Measurements from ENCODE around the gene PCDH9.

Gene PCDH9

GRCh38 chr13:66357463-66357862 is 872.7 kb downstream of the PCDH9 start:
- DNase-seq: no peak

GRCh38 chr13:66354879-66355751 is 875.0 kb downstream of the PCDH9 start:
- no peak for DNase-seq

GRCh38 chr13:66353664-66354063 is 876.5 kb downstream of the PCDH9 start:
- no peak for DNase-seq

GRCh38 chr13:66349966-66350365 is 880.2 kb downstream of the PCDH9 start:
- DNase-seq: no peak

GRCh38 chr13:66348745-66349690 is 881.1 kb downstream of the PCDH9 start:
- no peak for DNase-seq

GRCh38 chr13:66347486-66348117 is 882.5 kb downstream of the PCDH9 start:
- DNase-seq: no peak

GRCh38 chr13:66345971-66346370 is 884.2 kb downstream of the PCDH9 start:
- DNase-seq: no peak

GRCh38 chr13:66345518-66345810 is 884.7 kb downstream of the PCDH9 start:
- no peak for DNase-seq

GRCh38 chr13:66344805-66345517 is 885.2 kb downstream of the PCDH9 start:
- DNase-seq: no peak

- DNase-seq: no peak
These were observed 886.8 kb downstream of the PCDH9 start for GRCh38 chr13:66343224-66343828.

GRCh38 chr13:66341635-66342377 is 888.3 kb downstream of the PCDH9 start:
- DNase-seq: no peak

- no peak for DNase-seq
These were observed 890.9 kb downstream of the PCDH9 start for GRCh38 chr13:66339214-66339613.

- DNase-seq: no peak
These were observed 891.6 kb downstream of the PCDH9 start for GRCh38 chr13:66338542-66338941.

- no peak for DNase-seq
These were observed 894.5 kb downstream of the PCDH9 start for GRCh38 chr13:66335626-66336025.

- DNase-seq: no peak
These were observed 900.1 kb downstream of the PCDH9 start for GRCh38 chr13:66329988-66330451.

- no peak for DNase-seq
These were observed 901.7 kb downstream of the PCDH9 start for GRCh38 chr13:66328476-66328875.

- no peak for DNase-seq
These were observed 906.3 kb downstream of the PCDH9 start for GRCh38 chr13:66323745-66324347.

GRCh38 chr13:66322936-66323335 is 907.2 kb downstream of the PCDH9 start:
- no peak for DNase-seq

- DNase-seq: no peak
These were observed 907.9 kb downstream of the PCDH9 start for GRCh38 chr13:66322193-66322740.

GRCh38 chr13:66314911-66315310 is 915.2 kb downstream of the PCDH9 start:
- no peak for DNase-seq

- DNase-seq: no peak
These were observed 916.7 kb downstream of the PCDH9 start for GRCh38 chr13:66313413-66313812.

Data from stimulated activated naive CD4-positive, alpha-beta T cell (primary cell).